Measurements from ENCODE around the gene RIPK1. TPM values are rescaled to one million over a fixed set of nuclear protein-coding genes. Genes with fewer than 3 reads are reported as not detected.

RIPK1 gene
- total and polyA plus RNA-seq, 2 of the 8 experiments (the other 6 are each of a cell fraction or from before 2014, with no cell fraction given): 5.9 to 22.9 TPM

DNA sequence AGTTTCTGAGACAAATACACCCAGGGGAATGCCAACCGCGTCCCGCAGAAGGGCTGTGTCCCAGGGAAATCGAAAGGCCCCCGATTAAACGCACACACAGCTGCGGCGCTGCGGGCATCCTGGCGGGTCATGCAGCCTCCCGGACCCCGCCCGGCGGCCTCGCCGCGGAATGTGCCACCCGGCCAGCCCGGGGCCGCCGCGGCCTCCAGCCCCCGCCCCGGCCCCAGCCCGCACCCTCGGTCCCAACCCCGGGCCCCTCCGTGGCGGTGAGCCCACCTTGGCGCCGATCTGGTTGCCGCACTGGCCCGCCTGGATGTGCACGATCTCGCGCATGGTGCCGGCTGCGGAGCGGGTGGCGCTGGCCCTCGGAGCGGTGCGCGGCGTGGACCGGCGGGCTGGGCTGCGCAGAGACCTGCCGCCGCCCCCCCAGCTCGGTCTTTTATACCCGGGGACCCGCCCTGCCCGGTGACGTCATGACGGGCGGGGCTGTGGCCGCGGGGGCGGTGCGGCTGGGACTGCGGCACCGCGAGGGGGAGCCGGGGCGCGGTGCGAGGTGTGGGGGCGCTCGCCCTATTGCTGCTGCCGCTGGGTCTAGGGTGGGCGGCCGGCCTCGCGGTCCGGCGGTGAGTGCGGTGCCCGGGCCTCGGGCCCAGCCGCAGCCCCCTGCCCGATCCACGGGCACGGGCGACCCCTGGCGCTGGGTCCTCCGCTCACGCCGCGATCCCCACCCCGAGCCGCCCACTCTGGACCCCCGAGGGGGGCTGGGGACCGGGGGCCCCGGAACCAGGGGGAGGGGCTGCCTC, 89.0 kb downstream of the RIPK1 start, which contains the start of gene TUBB2A (continued):
- TF ChIP-seq EP300 (IDR thresholded peaks at IDR 0.05; ENCODE audit: borderline replicate concordance in 1 of 2, low read depth in 2 of 2, low read length in 2 of 2) (peak in 1 of 2 experiments; percentile 43; a peak in 1 of 3 replicates), SIN3A (conservative IDR thresholded peaks at IDR 0.05 in 1 of 2, IDR thresholded peaks at IDR 0.05 in 1 of 2; ENCODE audit: low read depth in 1 of 2, low read length in 2 of 2) (peak; percentile 37 to 56; a peak in 1 of 4 replicates), HDAC2 (IDR thresholded peaks at IDR 0.05; ENCODE audit: borderline replicate concordance in 1 of 2, low read depth in 2 of 2, low read length in 2 of 2) (peak in 1 of 2 experiments; percentile 1; a peak in 1 of 4 replicates), TBP (IDR thresholded peaks at IDR 0.05; ENCODE audit: low read depth, low read length) (peak; percentile 92; the same call in 1 of the 2 replicates), JUND (IDR thresholded peaks at IDR 0.05; ENCODE audit: low read length) (peak; percentile 82; the same call in 1 of the 2 replicates), POLR2A (IDR thresholded peaks at IDR 0.05; ENCODE audit: control extremely low read depth in 1 of 2, low read depth in 2 of 2, low read length in 2 of 2) (peak; percentile 67 to 78)
- TF ChIP-seq, protein P1, sequence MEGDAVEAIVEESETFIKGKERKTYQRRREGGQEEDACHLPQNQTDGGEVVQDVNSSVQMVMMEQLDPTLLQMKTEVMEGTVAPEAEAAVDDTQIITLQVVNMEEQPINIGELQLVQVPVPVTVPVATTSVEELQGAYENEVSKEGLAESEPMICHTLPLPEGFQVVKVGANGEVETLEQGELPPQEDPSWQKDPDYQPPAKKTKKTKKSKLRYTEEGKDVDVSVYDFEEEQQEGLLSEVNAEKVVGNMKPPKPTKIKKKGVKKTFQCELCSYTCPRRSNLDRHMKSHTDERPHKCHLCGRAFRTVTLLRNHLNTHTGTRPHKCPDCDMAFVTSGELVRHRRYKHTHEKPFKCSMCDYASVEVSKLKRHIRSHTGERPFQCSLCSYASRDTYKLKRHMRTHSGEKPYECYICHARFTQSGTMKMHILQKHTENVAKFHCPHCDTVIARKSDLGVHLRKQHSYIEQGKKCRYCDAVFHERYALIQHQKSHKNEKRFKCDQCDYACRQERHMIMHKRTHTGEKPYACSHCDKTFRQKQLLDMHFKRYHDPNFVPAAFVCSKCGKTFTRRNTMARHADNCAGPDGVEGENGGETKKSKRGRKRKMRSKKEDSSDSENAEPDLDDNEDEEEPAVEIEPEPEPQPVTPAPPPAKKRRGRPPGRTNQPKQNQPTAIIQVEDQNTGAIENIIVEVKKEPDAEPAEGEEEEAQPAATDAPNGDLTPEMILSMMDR (IDR thresholded peaks at IDR 0.05; ENCODE audit: control extremely low read depth in 1 of 3, insufficient read depth in 1 of 3, low read depth in 1 of 3, low read length in 3 of 3): peak; percentile 30 to 61 (median 45)
